Activated CD8-positive, alpha-beta memory T cell treated with anti-CD3 and anti-CD28 coated beads for 48 hours (primary cell): Measurements from ENCODE around the gene KCTD17.

Source experiments
- DNase-seq, 3 experiments: peaks; one replicate each; pipeline ENCODE4 v3.0.0-alpha.2; 2020; ENCODE audit warnings: low read depth in 2 of 3, low spot score in 2 of 3

Gene KCTD17

DNA sequence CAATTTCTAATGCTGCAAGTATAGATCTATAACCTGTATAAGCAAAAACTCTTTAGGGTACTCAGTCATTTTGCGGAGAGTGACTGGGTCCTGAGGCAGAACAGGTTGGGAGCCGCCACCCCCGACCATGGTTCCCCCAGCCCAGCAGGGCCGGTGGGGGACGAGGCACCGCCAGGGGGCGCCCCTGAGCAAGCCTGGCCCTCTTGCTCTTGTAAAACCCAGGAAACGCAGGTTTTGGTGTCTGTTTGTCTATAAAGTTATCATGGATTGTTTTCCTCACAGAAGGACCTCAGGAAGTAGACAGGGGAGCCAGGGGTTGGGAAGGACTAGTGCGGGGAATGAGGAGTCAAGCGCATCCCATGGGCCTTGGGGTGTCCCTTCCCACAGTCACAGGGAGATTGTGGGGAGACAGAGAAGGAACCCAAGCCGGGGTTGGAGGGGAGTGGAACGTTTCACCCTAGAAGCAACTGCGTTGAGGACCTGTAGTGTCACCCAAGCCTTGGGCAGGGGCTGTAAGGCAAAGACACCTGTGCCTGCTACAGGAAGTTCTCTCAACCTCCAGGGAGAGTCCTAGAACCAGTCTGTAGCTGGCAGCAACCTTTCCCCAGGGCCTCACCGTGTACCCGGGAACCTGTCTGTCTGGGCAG lies 26.4 kb downstream of the KCTD17 start:
- peak; percentile 72 to 95 (median 90) for DNase-seq

DNA sequence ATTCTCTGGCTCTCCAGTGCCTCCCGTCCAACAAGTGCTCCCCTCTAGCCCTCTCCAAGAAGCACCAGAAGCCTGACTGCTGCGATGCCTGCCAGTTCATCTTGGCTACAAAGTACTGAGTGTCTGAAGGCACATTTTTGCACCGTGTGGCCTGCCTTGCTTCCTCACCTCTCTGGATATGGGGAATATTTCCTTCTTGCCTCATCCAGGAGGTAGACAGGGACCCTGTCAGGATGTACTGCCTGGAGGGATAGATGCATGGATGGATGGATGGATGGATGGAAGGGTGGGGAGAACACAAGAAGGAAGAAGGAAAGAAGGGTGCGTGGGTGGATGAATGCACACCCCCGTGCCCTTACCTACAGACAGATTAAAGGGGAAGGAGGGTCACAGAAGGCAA lies 27.6 kb downstream of the KCTD17 start:
- no peak for DNase-seq

- peak; percentile 54 to 76 (median 64) for DNase-seq
Observed at GRCh38 chr22:37079668-37080171, 28.2 kb downstream of the KCTD17 start.

- peak in 1 of 3 experiments; percentile 15 for DNase-seq
Observed at GRCh38 chr22:37080438-37080837, 28.9 kb downstream of the KCTD17 start.

DNA sequence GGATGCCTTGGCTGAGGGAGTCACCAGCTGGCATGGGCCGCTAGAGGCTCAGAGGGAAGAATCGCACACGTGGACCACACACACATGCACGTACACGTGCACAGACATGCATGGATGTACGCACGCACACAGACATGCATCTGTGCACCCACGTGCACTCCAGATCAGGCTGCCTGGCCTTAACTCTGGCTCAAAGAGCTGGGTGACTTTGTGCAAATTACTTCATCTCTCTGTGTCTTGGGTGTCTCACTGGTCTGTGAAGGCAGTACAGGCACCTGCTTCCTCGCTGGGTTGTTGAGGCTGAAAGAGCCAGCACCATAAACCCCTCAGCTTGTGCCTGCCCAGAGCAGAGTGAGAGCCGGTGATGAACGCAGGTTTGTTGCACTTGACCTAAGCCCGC lies 29.3 kb downstream of the KCTD17 start:
- DNase-seq: no peak

DNA sequence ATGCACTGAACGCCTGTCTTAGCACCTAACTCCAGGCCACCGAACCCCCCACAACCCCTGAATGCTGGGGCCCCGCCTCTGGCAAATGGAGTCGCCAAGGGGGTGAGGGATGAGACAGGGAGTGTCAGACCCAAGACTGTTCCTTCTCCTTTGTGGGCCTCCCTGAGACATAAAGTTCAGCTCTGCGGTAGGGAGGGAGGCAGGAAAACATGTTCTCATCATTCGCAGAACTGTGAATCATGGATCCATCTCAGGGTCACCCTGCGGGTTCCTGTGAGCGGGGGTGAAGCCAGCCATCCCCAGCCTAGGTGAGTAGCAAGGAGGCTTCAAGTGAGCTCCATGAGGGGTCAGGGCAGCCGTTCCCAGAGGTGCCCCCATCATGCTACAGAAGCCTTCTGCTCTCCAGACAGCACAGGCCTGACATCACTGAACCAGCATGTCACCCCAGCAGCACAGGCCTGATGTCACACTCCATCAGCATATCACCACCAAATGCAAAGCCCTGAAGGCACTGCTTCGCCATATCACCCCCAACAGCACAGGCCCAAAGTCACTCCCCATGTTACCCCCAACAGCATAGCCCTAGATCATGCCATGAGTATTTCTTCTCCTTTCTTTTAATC lies 30.8 kb downstream of the KCTD17 start:
- peak in 2 of 3 experiments; percentile 12 to 18 for DNase-seq

GRCh38 chr22:37083914-37084313 lies 32.4 kb downstream of the KCTD17 start:
- DNase-seq: no peak

- no peak for DNase-seq
Observed at GRCh38 chr22:37084385-37084784, 32.8 kb downstream of the KCTD17 start.

- no peak for DNase-seq
Observed at GRCh38 chr22:37086184-37086583, 34.6 kb downstream of the KCTD17 start.

GRCh38 chr22:37088108-37088605 lies 36.6 kb downstream of the KCTD17 start:
- DNase-seq: no peak

DNA sequence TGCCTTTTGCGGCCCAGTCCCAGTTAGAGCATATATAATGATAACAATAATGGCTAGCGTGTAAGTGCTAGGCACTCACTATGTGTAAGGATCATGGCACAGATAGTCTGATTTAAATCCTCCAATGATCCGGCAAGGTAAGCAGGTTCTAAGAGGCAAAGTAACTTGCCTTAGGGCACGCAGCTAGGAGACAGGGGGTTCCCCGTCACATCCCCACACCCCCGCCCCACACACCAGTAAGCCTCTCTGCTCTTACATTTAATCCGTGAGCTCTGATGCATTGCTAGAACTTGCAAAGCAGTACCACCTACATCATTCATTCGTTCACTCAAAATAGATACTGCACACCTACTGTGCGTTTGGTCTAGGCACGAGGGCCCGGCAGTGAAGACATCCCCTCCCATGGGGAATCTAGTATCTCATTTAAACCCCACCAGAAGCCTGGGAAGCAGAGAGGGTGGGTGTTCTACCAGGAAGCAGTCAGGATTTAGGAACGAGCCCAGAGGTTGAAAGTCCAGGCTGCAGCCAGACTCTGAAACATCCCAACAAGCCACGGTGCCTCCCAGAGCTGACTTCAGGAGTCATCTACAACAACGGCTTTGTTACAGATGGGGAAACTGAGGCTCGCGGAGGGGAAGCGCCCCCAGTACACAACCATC lies 37.3 kb downstream of the KCTD17 start:
- no peak for DNase-seq

DNA sequence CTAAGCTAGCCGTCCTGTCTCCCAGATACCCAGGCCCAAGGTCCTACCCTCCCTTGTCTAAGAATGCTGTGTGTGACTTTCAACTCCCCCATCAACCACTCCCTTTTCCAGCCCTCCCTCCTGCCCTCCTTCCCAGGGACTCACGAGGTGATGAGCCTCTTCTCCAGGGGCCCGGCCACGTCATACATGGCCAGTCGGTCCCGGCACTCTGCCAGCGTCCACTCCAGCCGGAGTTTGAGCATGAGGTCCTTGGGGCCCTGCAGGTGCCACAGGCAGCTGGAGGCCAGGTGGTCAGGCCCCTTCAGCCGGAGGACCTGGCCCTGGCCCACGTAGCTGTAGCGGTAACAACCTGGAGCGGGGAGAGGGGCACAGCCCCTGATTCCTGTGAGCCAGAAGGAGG lies 37.9 kb downstream of the KCTD17 start:
- DNase-seq: no peak

DNA sequence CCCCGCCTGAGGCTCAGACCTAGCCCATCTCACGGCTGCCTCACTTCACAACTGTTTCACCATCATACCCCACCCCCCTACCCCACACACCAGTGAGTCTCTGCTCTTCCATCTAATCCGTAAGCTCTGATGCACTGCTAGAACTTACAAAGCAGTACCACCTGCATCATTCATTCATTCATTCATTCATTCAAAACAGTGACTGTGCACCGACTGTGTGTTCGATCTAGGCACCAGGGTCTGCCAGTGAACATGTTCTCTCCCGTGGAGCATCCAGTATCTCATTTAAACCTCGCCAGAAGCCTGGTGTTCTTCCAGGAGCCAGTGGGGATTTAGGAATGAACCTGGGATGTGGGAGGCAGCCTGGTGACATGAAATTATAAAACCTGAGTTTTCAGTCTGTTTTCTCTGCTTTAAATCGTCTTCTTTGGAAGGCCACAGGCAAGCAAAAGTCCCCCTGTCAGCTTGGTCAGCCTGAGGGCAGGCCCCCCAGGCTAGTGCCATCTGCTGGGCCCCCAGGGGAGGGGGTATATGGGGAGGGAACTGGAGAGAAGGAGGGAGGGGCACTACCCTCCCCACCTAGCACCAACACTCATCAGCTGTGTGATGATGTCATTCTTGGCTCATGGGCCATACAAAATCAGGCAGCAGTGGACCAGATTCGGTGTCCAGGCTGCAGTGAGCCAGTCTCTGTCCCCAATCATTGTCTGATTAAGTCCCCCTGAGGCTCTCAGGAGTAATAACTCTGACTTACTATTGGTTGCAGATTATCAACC lies 39.6 kb downstream of the KCTD17 start:
- no peak for DNase-seq

GRCh38 chr22:37091994-37092393 lies 40.5 kb downstream of the KCTD17 start:
- no peak for DNase-seq

GRCh38 chr22:37092997-37093396 lies 41.5 kb downstream of the KCTD17 start:
- no peak for DNase-seq

- no peak for DNase-seq
Observed at GRCh38 chr22:37094239-37094638, 42.7 kb downstream of the KCTD17 start.

GRCh38 chr22:37095113-37095512 lies 43.6 kb downstream of the KCTD17 start:
- peak in 2 of 3 experiments; percentile 31 to 47 for DNase-seq

GRCh38 chr22:37097346-37097745 lies 45.8 kb downstream of the KCTD17 start:
- no peak for DNase-seq

GRCh38 chr22:37098976-37099591 lies 47.5 kb downstream of the KCTD17 start:
- no peak for DNase-seq

- no peak for DNase-seq
Observed at GRCh38 chr22:37100589-37101127, 49.1 kb downstream of the KCTD17 start.
